ENCODE data around the gene MCM5. TPM values are rescaled to one million over a fixed set of nuclear protein-coding genes. Genes with fewer than 3 reads are reported as not detected.

The MCM5 gene
- total and polyA plus RNA-seq, 2 of the 13 experiments (the other 11 are each of a cell fraction or from before 2014, with no cell fraction given): 40.2 to 93.5 TPM

- TF ChIP-seq LCORL (IDR thresholded peaks at IDR 0.05) (no peak), LCORL (CRISPR knock-in tag; IDR thresholded peaks at IDR 0.05) (no peak), CEBPG (CRISPR knock-in tag; IDR thresholded peaks at IDR 0.05) (peak; percentile 55; the same call in 1 of the 2 replicates), RFX3 (CRISPR knock-in tag; IDR thresholded peaks at IDR 0.05) (no peak), CREM (IDR thresholded peaks at IDR 0.05) (peak; percentile 67; the same call in 1 of the 2 replicates), CREM (CRISPR knock-in tag; IDR thresholded peaks at IDR 0.05) (no peak), ZNF17 (CRISPR knock-in tag; IDR thresholded peaks at IDR 0.05) (no peak), ZNF660 (CRISPR knock-in tag; IDR thresholded peaks at IDR 0.05; ENCODE audit: borderline replicate concordance, low read depth) (no peak), ARNT (IDR thresholded peaks at IDR 0.05) (no peak), ZNF160 (CRISPR knock-in tag; IDR thresholded peaks at IDR 0.05) (no peak), PHF8 (CRISPR knock-in tag; IDR thresholded peaks at IDR 0.05) (no peak), PTBP1 (IDR thresholded peaks at IDR 0.05; ENCODE audit: low read depth, low read length, poor library complexity, severe bottlenecking) (no peak), SRSF1 (optimal IDR thresholded peaks at IDR 0.05; ENCODE audit: low read depth, low read length) (no peak), ZBED4 (CRISPR knock-in tag; IDR thresholded peaks at IDR 0.05; ENCODE audit: borderline replicate concordance) (no peak), RBAK (CRISPR knock-in tag; IDR thresholded peaks at IDR 0.05) (no peak), ZNF577 (CRISPR knock-in tag; IDR thresholded peaks at IDR 0.05; ENCODE audit: borderline replicate concordance, low read depth) (no peak), CBX1 (IDR thresholded peaks at IDR 0.05; ENCODE audit: low read depth) (no peak), HNF4A (CRISPR knock-in tag; IDR thresholded peaks at IDR 0.05) (peak; percentile 79), GABPB1 (CRISPR knock-in tag; IDR thresholded peaks at IDR 0.05) (no peak), HNRNPK (IDR thresholded peaks at IDR 0.05; ENCODE audit: low read depth, low read length, poor library complexity, severe bottlenecking) (no peak), THRA (CRISPR knock-in tag; IDR thresholded peaks at IDR 0.05; ENCODE audit: borderline replicate concordance) (peak; percentile 62; the same call in 1 of the 2 replicates), U2AF1 (optimal IDR thresholded peaks at IDR 0.05; ENCODE audit: low read depth, low read length) (no peak), WIZ (CRISPR knock-in tag; IDR thresholded peaks at IDR 0.05) (no peak), ARID3A (IDR thresholded peaks at IDR 0.05; ENCODE audit: low read depth, low read length) (peak; percentile 25; the same call in 1 of the 2 replicates)
These were observed 20.6 kb upstream of the MCM5 start (continued) for GRCh38 chr22:35379146-35379993.

Measured in HepG2 (cell line).